CD4-positive, alpha-beta T cell treated with Interleukin-17A for 4 hours (primary cell): Measurements from ENCODE around the gene CEP19.
A peak's percentile ranks its signal among the peaks of the same experiment; 100 is the strongest.
"Not testable (repeated sequence)": the region's sequence is repeated elsewhere in the genome, so short reads cannot be mapped to it uniquely, and the experiment has no call there.

Experiments used
- DNase-seq: peaks from one replicate; pipeline ENCODE4 v3.0.0-alpha.2; 2020; ENCODE audit warnings: mixed read lengths

CEP19 gene, protein sequence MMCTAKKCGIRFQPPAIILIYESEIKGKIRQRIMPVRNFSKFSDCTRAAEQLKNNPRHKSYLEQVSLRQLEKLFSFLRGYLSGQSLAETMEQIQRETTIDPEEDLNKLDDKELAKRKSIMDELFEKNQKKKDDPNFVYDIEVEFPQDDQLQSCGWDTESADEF

GRCh38 chr3:196711838-196712513 lies at the start of gene CEP19, which contains the start of gene PIGX:
Gene CEP19 (minus strand): TSS chr3:196712250. CDS start chr3:196708657, 3,593 bp downstream.
Gene PIGX (plus strand): TSS chr3:196712377.
- DNase-seq: peak; percentile 91

GRCh38 chr3:196757876-196758739 lies 46.1 kb upstream of the CEP19 start:
- DNase-seq: no peak

- no peak for DNase-seq
Observed at GRCh38 chr3:196756732-196757131, 44.7 kb upstream of the CEP19 start.

DNA sequence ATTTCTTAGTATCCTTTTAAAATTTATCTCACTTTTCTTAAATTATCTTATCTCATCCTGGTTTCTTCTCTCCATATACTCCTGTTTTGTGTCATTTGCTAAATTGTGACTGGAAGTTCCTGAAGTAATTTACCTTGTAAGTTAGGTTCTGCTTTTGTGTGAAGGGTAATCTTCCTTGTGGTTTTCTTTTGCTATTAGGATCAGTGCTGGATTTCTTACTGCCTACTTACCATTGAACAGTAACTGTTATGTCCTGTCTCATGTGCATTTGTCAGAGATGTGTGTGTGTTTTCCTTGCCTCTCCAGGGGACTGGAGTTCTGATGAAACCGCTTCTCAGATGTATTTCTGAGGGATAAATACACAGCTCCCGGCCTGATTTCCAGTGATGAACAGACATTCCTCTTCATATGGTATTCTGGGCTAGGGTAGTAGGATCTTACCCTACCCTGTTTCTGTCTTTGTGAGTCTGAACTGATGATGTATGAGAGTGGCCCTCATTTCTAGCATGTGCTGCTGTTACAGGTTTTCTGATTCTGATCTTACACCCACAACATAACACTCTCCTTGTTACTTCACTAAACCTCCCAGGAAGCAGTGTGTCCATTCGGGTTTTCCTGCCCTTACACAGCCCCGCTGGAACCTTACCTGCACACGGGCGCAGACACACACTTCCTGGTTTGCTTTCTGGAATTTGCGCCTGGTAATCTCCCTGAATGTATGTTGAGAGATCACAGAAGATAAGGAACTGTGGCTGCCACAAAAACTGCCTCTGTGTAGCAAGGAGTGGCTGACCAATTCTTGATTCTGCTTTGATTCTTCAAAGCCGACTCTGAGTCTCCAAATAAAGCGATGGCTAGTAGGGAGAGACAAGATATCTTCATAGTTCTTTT lies 42.3 kb upstream of the CEP19 start:
- DNase-seq: no peak

DNA sequence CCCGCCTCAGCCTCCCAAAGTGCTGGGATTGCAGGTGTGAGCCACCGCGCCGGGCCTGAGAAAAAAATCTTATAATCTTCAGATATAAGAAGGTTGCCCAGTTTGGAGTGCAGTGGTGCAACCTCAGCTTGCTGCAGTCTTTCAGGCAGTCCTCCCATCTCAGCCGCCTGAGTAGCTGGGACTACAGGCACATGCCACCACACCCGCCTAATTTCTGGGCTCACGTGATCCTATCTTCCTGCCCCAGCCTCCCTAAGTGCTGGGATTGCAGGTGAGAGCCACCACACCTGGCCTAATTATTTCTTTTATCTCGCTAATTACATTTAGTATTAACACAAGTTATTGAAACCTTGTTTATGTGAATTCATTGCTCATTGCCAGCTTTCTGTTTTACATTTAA lies 41.2 kb upstream of the CEP19 start:
- no peak for DNase-seq

- no peak for DNase-seq
Observed at GRCh38 chr3:196749125-196749524, 37.1 kb upstream of the CEP19 start.

GRCh38 chr3:196743569-196743968 lies 31.5 kb upstream of the CEP19 start:
- DNase-seq: not testable (repeated sequence)

- DNase-seq: no peak
Observed at GRCh38 chr3:196741249-196741889, 29.3 kb upstream of the CEP19 start.

- DNase-seq: peak; percentile 33
Observed at GRCh38 chr3:196740481-196741248, 28.6 kb upstream of the CEP19 start.

GRCh38 chr3:196739671-196740480 lies 27.8 kb upstream of the CEP19 start, which contains the start of gene PAK2:
Gene PAK2 (plus strand): TSS chr3:196739857. CDS start chr3:196782647, 42,790 bp downstream.
- peak; percentile 96 for DNase-seq

DNA sequence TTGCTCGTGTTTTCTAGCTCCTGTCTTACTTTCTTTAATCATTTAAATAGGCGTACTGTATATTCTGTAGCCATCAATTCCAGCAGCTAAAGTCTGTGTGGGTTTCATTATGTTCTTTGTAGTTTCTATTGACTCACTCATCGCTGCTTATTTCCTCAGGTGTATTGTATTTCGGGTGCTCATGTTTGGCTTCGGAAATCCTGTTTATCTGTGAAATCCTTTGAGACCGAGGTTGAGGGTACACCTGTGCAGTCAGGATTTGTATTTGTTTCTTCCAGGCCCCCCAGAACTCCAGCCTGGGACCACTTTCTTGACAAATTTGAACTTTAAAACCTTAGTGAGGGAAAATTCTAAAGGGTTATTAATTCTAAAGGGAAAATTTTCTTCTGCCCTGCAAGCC lies 25.6 kb upstream of the CEP19 start:
- DNase-seq: no peak

- no peak for DNase-seq
Observed at GRCh38 chr3:196736670-196737374, 24.8 kb upstream of the CEP19 start.

GRCh38 chr3:196735751-196736150 lies 23.7 kb upstream of the CEP19 start:
- DNase-seq: no peak

DNA sequence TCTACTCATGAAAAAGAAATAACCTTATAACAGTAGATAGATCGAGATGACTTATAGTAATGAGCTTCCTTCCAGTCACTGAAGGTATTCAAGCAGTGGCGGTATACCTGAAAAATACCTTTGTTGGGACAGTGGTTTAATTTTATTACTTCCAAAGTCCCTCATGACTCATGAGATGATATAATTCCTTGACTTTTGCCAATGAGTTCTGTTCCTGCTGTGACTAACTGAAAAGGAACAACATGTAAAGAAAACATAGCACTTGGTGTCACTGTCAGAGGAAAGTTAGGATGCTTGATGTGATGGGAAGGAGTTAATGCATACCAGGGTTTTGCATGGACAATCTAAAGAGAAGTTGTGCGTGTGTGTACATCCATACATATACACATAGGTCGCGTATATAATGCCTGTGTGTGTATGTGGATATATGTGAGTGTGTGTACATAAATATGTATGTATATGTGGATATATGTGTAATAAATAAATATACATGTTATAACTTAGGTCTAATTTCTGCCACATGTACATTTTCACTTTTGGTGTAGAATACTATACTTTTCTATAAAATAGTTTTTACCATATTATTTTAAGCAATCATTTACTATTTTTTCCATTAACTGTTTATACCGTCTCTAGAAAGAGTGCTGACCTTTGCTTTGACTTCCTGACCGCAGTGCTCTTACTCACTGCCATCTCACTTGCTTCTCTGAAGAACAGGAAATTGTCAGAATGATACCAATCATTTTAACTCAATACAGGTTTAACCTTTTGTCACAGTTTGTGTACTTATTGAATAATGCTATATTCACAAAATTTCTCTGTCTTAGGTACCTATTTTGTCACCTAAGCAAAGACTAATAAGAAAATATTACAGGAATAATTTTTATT lies 15.0 kb upstream of the CEP19 start:
- peak; percentile 42 for DNase-seq

- DNase-seq: no peak
Observed at GRCh38 chr3:196721097-196721496, 9.0 kb upstream of the CEP19 start.

- not testable (repeated sequence) for DNase-seq
Observed at GRCh38 chr3:196717162-196717561, 5.1 kb upstream of the CEP19 start.

- DNase-seq: peak; percentile 78
Observed at GRCh38 chr3:196712514-196713413, 714 bp upstream of the CEP19 start.
